ENCODE data around the gene SSTR3.

SSTR3 gene

GRCh38 chr22:37177221-37177620 is 35.1 kb downstream of the SSTR3 start:
- no peak for TF ChIP-seq POLR2A (IDR thresholded peaks at IDR 0.05; ENCODE audit: extremely low read depth, insufficient read length)
- no peak for TF ChIP-seq MAX (IDR thresholded peaks at IDR 0.05; ENCODE audit: low read depth, low read length)
- TF ChIP-seq MYC (IDR thresholded peaks at IDR 0.05; ENCODE audit: low read depth, low read length), result no peak
- no peak for TF ChIP-seq CTCF (IDR thresholded peaks at IDR 0.05; ENCODE audit: low read depth, low read length)
- DNase-seq (ENCODE audit: low read depth), result no peak
- H3K4me3 ChIP-seq (ENCODE audit: low read depth, low read length), result no peak overlapping the region

DNA sequence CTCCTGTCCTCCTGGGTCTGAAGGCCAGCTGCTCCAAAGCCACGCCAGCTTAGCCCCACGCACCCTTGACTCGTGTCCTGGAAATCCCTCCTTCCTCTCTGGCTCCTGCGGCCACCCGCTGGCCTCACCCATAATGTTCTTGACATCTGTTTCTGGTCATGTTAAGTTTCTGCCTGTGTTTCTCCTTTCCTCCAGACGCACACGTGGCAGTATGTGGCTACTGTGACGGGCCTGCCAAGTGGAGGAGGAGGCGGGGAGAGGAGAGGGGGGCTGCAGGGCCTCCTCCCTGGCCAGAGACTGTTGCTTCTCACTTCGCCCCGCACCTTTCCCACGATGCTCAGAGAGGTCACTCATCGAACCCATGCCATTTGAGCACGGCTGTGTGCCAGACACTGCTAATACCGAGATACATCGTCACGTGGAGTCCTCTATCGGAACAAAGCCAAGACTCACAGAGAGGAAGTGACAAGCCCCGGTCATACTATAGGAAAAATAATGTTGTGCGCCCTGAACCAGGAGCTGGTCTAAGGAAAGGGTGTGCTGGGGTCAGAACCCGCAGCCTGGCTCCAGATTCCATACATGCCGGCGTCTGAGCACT is 35.7 kb downstream of the SSTR3 start:
- peak; percentile 65 for TF ChIP-seq MAX (IDR thresholded peaks at IDR 0.05; ENCODE audit: low read depth, low read length)
- 0 out of 2 replicates have a peak, but pooled peaks have one; percentile 32 for TF ChIP-seq MYC (IDR thresholded peaks at IDR 0.05; ENCODE audit: low read depth, low read length)
- TF ChIP-seq CTCF (IDR thresholded peaks at IDR 0.05; ENCODE audit: low read depth, low read length), result no peak
- TF ChIP-seq POLR2A (IDR thresholded peaks at IDR 0.05; ENCODE audit: extremely low read depth, insufficient read length), result no peak
- H3K4me3 ChIP-seq (ENCODE audit: low read depth, low read length), result no peak overlapping the region
- DNase-seq (ENCODE audit: low read depth), result peak; percentile 47

- DNase-seq (ENCODE audit: low read depth), result no peak
- H3K4me3 ChIP-seq (ENCODE audit: low read depth, low read length), result no peak overlapping the region
- TF ChIP-seq MAX (IDR thresholded peaks at IDR 0.05; ENCODE audit: low read depth, low read length), result no peak
- TF ChIP-seq CTCF (IDR thresholded peaks at IDR 0.05; ENCODE audit: low read depth, low read length), result no peak
- no peak for TF ChIP-seq POLR2A (IDR thresholded peaks at IDR 0.05; ENCODE audit: extremely low read depth, insufficient read length)
- TF ChIP-seq MYC (IDR thresholded peaks at IDR 0.05; ENCODE audit: low read depth, low read length), result no peak
Observed at GRCh38 chr22:37175414-37176281, 36.6 kb downstream of the SSTR3 start.

- TF ChIP-seq POLR2A (IDR thresholded peaks at IDR 0.05; ENCODE audit: extremely low read depth, insufficient read length) (no peak), CTCF (IDR thresholded peaks at IDR 0.05; ENCODE audit: low read depth, low read length) (no peak), MYC (IDR thresholded peaks at IDR 0.05; ENCODE audit: low read depth, low read length) (no peak), MAX (IDR thresholded peaks at IDR 0.05; ENCODE audit: low read depth, low read length) (no peak)
- no peak for DNase-seq (ENCODE audit: low read depth)
- H3K4me3 ChIP-seq (ENCODE audit: low read depth, low read length), result no peak overlapping the region
Observed at GRCh38 chr22:37174964-37175363, 37.3 kb downstream of the SSTR3 start.

GRCh38 chr22:37173709-37174108 is 38.6 kb downstream of the SSTR3 start:
- no peak for TF ChIP-seq MAX (IDR thresholded peaks at IDR 0.05; ENCODE audit: low read depth, low read length)
- TF ChIP-seq MYC (IDR thresholded peaks at IDR 0.05; ENCODE audit: low read depth, low read length), result no peak
- no peak for TF ChIP-seq CTCF (IDR thresholded peaks at IDR 0.05; ENCODE audit: low read depth, low read length)
- no peak overlapping the region for H3K4me3 ChIP-seq (ENCODE audit: low read depth, low read length)
- no peak for DNase-seq (ENCODE audit: low read depth)

Data from NB4 (cell line).